ENCODE data around the gene BBS12.

The BBS12 gene

GRCh38 chr4:122712782-122713181, 19.7 kb upstream of the BBS12 start:
- DNase-seq (ENCODE audit: low read depth): no peak
- no peak overlapping the region for H3K4me3 ChIP-seq (ENCODE audit: low read length)
- no peak for TF ChIP-seq CTCF (conservative IDR thresholded peaks at IDR 0.05; ENCODE audit: low read depth, low read length)

GRCh38 chr4:122715221-122715620, 17.3 kb upstream of the BBS12 start:
- H3K4me3 ChIP-seq (ENCODE audit: low read length): no peak overlapping the region
- TF ChIP-seq CTCF (conservative IDR thresholded peaks at IDR 0.05; ENCODE audit: low read depth, low read length): no peak
- DNase-seq (ENCODE audit: low read depth): no peak

- TF ChIP-seq CTCF (conservative IDR thresholded peaks at IDR 0.05; ENCODE audit: low read depth, low read length): peak; percentile 97
- H3K4me3 ChIP-seq (ENCODE audit: low read length): no peak overlapping the region
- no peak for DNase-seq (ENCODE audit: low read depth)
Observed at GRCh38 chr4:122716825-122717448, 15.6 kb upstream of the BBS12 start.

GRCh38 chr4:122718281-122718680, 14.2 kb upstream of the BBS12 start:
- no peak for DNase-seq (ENCODE audit: low read depth)
- no peak for TF ChIP-seq CTCF (conservative IDR thresholded peaks at IDR 0.05; ENCODE audit: low read depth, low read length)
- no peak overlapping the region for H3K4me3 ChIP-seq (ENCODE audit: low read length)

- DNase-seq (ENCODE audit: low read depth): no peak
- H3K4me3 ChIP-seq (ENCODE audit: low read length): no peak overlapping the region
- no peak for TF ChIP-seq CTCF (conservative IDR thresholded peaks at IDR 0.05; ENCODE audit: low read depth, low read length)
Observed at GRCh38 chr4:122722256-122722655, 10.2 kb upstream of the BBS12 start.

GRCh38 chr4:122728856-122729255, 3.6 kb upstream of the BBS12 start:
- DNase-seq (ENCODE audit: low read depth): no peak

More at GRCh38 chr4:122728856-122729255, 3.6 kb upstream of the BBS12 start:
- no peak overlapping the region for H3K4me3 ChIP-seq (ENCODE audit: low read length)
- TF ChIP-seq CTCF (conservative IDR thresholded peaks at IDR 0.05; ENCODE audit: low read depth, low read length): no peak

Measured in retinal pigment epithelial cell (primary cell).